M059J (cell line): Measurements from ENCODE around the gene SND1. TPM values are rescaled to one million over a fixed set of nuclear protein-coding genes. Genes with fewer than 3 reads are reported as not detected.

Experiments used
- DNase-seq: peaks from one replicate; pipeline ENCODE4 v3.0.0-alpha.2; 2012; ENCODE audit warnings: low read depth
- total RNA-seq: library from RNA; depleted of rRNA; stranded (reverse); fragments of >200 nt; shearing (Covaris generic); gene quantifications from 2 replicates; pipeline ENCODE4 v1.2.3, GENCODE V29; 2014

The SND1 gene
- total RNA-seq, 1 experiment from 2014 or later = 171 TPM

DNA sequence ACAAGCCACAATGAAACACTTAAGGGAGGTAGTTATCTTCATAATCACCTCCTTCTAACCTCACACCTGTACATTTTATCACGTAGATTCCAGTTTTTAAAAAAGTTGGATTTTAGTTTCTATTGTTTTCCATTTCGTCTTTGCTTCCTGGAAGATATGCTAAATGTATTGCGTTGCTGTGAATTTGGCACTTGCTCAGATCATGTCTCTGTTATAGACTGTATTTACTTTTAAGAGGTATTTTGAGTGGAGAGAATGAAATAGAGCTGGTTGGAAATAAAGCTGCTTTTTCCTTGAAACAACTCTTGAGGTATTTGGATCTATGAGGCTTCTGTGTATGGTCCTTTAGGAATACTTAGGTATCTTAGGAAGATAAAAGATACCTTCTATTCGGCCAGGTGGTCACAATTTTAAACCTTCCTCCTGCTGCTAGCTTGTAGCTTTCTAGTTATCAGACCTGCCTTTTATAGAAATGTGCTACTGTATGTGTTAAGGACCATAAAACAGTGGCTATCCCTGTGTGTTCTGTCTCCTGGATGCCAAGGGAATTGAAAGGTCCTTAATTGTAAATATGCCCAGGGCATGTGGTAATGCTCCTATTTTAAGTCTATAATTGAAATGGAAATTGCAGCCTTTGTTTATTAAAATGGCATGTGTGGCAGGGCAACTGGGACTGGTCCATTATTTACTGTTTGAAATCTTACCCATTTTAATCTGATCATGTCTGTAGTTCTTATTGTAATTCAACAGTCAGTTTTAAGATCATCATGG, 147.7 kb downstream of the SND1 start:
- no peak for DNase-seq

DNA sequence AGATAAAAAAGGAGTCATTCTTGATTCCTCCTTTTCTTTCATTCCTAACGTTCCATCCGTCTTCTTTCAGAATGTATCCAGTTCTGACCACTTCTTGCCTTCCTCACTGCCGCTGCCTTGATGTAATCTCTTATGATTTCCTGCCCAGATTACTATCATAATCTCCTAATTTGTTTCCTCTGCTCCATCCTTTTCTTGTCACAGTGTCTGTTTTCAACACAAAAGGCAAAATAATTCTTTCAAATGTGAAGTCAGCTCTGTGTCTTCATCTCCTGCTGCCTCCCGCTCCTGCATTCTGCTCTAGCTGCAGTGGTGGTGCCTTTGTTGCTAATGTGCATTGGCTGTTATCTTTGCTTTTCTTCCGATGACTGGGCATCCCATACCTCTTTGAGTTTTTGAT, 150.9 kb downstream of the SND1 start:
- DNase-seq = no peak

DNA sequence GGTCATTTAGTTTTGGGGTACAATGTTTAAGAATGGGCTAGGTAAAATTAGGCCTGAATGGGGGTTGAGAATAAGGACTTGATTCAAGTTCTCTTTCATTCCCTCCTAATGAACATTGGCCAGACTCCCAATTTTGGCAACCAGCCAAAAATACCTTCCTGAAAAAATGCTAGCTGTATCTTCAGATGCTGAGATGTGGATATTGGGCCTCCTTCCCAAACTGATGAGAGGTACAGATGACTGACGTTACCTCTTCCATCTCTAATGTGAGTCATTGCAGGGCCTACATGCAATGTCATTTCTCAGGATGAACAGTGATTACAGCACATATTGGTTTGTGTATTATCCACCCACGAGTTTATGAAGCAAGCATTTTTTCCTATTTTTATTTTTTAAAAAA, 151.6 kb downstream of the SND1 start:
- peak; percentile 17 for DNase-seq

DNA sequence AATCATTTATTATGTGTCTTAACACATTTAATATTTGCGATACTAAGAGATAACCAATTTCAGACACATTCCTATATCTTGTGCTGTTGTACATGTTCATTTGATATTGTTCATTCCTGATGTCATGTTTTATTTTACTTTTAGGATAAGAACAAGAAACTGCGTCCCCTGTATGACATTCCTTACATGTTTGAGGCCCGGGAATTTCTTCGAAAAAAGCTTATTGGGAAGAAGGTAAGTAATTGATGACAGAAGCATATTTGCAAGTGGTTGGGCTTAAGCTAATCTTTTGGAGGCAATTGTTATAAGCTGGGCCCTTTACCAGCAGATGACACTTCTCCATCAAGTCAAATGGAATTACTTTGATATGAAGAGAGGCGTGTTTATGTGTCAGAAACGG, 155.3 kb downstream of the SND1 start:
- no peak for DNase-seq

DNA sequence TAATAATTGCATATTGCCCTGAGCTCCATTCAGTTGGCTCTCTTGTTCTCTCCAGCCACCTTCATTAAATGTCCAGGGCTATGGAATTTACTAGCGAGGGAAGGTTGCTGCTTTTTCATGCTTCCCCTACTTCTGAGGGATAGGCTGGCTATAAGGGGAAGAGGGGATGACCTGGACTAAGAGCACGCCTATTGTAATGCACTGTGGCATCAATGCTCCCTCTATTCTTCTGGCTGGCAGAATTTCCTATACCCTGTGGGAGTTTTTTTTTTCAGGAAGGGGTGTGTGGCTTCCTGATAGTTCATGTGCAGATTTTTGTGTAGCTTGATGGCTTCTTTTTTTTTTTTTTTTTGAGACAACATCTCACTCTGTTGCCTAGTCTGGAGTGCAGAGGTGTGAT, 155.8 kb downstream of the SND1 start:
- DNase-seq = no peak

DNA sequence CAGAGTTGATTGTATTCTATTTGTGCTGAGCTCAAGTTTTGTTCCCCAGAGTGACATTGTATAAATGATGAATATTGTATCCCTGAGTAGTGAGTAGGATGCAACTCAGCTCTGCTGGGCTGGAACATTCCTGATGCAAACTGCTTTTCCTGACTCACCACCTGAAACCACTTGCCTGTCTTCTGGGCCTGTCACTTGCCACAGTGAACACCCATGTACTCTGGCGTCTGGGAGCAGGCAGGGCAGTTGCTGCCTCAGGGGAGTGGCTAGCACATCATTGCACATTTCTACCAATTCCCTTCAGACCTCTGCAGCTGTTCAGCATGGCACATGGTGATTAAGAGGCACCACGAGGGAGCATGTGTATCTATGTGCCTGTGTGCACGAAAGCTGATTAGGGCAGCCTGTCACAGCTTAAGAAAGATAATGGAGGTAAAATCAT, 157.3 kb downstream of the SND1 start:
- peak; percentile 78 for DNase-seq

DNA sequence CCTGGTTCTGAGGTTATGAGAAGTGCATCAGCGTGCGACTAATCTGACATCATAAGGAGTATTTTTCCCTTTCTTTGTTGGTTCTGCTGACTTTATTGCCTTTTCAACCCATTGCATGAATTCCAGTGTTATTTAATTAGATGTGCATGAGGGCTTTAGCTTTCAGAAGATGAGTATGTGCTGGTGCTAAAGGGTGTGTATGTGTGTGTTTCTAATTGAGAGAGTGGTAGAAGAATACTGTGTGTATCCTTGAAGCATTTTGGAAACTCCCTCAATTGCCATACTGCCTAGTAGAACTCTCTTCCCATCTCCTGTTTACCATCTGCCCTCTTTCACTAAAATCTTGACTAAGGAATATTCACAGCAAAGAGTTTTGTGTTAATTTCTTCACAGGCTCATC, 158.1 kb downstream of the SND1 start:
- no peak for DNase-seq

DNA sequence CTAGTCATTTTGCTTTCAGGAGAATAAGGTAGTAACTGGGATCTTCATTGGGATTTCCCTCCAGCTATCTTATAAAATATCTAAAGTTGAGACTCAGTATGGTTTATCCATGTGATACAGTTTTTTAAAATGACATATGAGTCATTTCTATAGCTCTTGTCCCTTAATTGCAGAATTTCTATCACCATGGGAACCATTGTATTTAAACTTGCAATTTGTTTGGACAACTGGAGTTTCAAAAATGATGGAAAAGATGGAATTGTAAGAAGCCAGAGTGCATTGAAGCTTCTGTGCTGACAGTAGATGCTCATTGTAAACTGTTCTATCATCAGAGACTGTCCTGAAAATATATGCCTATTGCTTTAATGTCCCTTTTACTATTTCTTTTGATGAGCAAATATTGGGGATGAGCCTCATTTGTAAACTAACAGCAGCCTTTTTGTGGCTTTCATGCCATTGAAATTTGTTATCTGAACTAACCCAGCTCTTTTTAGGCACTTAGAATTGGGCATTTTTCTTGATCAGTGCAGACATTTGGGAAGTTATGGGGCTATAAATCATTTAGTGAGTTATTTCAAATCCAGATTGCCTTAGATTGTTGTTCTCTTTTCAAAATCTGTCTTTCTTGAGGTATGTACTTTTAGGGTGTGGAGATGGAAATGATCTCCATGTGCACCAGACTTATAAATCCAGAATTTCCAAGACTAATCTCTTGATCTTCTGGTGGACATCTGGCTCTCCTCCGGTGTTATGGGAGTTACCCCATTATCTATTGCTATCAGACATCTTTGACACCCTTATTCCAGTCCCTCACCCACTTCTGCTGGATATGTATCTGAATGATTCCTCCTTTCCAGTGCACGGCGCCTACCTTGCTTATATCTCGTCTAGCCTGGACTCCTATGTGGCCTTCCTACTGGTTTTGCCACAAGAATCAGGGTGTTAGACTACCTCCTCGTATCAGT, 159.0 kb downstream of the SND1 start:
- DNase-seq = peak; percentile 36

DNA sequence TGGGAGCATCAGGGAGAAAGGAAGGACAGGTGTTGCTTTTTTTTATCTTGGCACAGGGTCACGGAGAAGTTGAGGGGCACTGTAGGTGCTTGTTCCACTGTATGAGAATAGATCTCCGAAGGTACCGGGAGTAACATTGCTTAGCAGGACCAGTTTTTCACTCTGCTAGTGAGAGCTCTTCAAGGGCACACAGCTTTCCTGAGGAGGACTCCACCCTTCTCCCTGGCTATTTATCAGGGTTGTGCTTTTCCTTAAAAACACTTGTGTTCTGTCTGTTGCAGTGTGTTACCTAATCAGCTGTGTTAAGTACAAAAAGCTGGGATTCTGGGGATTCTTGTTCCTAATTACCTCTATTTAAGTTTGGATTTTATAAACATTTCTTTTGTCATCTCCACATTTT, 160.5 kb downstream of the SND1 start:
- no peak for DNase-seq

DNA sequence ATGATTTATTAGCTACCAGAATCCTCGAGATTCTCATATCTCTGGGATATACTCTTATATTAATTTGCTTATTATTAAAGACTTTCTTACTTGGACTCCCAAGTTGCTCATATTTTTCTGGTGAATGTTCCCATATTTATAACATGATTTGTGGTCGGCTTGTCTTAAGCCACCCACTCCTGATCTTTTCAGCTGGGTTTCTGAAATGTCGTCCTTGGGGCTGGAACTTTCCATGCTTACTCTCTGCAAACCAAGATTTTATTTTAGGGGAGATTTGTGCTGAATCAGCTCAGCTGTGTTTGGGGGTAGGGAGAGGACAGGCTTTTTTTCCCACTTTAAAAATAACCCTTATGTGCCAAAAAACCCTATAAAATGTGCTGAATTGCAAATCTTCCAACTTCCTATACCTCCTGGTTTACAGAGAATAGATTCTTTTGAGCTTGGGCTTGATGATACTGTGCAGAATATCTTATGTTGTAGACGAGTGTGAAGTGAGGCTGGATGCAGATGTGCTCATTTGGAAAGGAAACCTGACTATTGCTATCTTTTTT, 162.1 kb downstream of the SND1 start:
- DNase-seq = no peak

DNA sequence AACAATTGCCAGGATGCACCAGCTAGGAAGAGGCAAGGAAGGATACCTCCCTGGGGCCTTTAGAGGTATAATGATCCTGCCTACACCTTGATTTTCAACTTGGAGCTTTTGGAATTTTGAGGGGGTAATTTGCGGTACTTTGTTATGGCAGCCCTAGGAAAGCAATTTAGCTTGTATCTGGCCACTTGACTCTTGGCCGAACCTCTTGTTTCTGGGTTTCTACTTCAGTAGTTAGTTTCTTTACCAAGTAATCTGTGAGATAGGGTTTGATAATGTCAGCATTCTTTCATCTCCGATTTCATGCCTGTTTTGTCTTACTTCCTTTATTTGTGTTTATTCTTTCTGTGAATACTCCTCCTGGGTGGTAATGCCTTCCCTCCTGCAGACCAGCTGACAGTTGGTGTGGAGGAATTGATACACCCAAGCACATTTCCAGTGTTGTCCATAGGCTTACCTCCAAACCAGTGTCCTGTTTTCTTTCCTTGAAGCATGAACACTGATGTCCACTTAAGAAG, 163.7 kb downstream of the SND1 start:
- DNase-seq = no peak

DNA sequence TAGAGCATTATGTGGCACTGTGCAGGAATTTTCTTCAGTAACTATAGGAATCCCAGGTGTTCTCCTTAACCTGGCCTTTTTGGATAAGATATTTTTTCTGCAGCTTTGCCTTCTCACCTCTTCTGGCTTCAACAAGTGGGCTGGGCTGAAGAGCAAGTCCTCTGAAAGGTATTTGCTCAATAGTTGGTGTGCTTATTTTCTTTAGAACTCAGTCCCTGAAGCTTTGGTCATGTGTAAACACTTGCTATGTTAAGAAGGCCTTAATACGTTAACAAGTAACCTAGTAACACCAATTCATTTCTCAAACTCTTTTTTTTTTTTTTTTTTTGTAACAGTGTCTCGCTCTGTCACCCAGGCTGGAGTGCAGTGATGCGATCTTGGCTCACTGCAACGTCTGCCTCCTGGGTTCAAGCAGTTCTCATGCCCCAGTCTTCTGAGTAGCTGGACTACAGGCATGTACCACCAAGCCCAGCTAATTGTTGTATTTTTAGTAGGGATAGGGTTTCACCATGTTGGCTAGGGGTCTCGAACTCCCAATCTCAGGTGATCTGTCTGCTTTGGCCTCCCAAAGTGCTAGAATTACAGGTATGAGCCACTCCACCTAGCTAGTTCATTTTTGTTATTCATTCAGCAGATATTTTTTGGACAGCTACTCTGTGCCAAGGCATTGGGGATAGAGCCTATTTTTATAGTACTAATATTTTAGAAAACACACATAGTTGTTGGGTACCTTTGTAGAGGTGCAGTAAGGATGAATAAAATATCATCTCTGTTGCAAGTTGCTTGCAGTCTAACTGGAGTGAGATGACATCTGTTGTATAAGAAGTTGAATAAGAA, 164.6 kb downstream of the SND1 start:
- DNase-seq = no peak

DNA sequence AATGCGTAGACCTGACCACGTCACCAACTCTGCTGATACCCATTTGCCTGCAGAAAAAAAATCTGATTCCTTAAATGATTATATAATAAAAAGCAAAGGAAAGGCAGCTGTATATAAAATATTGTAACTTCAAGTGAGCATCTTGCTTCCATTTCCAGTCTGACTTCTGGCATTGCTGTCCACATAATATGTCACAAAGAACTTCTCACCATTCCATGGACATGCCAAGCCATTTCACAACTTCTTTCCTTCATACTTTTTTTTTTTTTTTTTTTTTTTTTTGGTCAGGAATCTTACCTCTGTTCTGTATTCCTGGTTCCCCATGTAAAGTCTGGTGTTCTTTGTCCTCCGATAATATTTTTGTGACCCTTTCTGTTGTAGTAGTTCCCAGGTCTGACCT, 165.5 kb downstream of the SND1 start:
- no peak for DNase-seq

DNA sequence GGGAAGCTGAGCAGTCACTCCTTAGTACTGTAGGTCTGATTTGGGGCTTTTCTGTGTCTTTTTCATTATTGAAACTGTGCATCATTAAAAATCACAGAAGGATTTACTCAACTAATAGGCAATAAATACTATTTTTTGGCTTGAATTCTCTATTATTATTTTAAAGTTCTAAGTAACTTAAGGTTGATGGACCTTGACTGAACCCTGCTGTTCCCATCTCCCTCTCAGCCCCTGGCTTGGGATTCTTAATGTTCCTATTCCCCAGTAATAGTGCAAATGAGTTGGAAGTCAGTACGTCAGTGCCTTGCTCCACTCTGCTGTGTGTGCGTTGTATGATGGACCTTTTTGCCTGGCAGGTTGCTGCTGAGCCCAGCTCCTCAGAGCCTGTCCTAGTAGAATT, 166.3 kb downstream of the SND1 start:
- no peak for DNase-seq

DNA sequence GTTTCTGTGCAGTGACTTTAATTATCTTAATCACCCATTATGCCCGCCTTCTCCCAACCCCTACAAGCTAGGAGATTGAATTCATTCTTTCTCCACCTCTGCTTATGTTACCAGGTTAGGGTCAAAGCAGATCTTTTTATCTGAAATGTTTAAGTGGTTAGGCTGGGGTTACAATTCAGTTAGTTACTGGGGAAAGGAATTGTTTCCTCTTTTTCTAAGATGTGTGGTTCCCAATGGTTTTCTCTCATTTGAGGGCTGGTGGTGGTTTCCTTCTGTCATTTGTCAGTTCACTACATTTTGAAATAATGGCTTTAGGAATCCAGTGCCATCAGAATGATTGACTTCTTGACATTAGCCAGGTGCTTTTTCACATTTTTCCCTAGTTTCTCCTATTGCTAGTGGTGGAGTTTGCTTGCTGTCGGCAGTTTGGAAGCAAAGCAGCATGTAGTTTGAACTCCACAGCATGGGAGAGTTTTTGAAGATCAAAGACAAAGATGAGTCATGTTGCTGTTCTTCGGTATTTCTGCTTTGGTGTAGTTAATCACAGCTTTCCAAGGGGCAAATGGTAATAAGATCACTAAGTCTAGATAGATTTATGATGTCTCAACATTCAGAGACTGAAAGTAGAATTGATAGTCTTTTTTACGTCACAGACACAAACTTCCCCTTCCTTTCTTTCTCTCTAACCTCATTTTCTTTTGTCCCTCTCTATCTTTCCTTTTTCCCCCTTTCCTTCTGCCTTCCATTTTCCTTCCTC, 168.2 kb downstream of the SND1 start:
- DNase-seq = peak; percentile 85

DNA sequence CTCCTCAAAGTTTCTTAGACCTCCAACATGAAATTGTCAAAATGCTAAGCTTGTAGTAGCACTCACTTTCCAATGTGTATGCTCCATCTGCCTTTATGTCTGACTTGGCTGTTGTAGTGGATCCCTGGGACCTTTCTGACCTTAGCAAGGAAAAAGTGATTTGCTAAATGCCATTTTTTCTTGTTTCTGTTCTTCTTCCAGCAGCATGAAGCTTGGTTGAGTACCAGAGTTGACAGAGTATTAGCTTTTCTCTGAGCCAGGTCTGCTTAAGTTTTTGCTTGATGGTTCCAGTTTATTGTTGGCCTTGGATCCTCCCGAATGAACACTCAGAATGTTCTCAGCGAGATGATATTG, 168.7 kb downstream of the SND1 start:
- no peak for DNase-seq

DNA sequence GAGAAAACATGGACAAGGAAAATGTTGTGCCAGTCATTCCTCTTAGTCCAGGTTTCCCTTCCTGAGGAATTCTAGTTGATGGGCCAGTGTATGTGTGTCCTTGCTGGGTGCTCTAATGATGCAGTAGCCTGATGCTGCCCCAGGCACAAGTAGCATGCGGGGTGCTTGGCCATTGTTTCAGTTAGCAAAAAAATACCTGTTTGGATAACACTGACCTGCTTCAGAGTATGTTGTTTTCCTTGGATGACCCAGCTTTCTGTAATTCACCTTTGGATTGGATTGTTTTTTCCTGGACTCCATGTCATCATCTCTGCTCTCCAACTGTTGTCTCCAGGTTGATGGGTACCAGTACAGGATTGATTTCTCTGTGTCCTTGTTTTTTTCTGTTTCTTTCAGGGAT, 169.2 kb downstream of the SND1 start:
- DNase-seq = no peak

DNA sequence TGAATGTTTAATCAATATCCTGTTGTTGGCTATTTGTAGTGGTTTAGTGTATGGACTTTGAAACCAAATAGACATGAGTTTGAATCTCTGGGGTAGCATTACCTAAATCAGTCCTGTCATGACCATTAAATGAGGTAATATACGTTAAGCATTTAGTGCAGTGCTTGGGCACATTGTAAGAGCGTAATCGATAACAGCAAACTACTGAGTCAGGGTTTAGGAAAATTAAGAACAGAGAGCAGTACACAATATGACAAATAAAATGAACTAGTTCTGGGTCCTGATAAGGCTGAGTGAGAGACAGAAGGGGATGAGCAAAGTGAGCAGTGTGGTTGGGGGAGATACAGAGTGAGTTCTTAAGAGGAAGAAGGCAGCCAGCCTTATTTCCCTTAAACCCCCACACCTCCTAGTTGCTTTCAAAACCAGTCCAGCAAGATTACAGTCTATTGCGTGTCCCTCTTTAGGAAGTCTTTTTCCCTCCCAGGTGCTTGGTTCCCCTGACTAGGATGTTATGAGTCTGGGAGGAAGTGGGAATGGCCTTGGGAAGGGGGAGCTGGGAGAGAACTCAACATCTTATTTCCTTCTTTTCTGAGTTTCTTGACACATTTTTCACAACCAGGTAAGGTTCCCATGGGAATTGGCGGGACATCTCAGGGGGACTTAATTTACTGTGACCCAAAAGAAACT, 171.0 kb downstream of the SND1 start:
- no peak for DNase-seq

DNA sequence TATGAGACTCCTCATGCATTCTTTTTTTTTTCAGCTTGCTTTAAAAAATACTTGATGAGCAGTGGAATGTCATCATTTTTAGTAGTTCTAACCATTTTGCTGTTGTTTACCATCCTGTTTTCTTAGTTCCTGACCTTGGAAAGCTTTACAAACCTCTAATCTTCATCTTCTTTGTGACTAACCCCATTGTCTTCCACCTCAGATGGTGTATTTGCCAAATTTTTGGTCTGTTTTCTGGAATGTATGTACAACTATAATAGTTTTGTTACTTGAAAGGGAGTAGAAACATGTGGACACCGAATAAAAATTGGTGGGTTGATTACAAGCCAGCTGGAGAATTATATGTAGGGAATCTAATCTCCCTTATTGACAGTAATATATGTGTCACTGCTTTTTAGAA, 172.7 kb downstream of the SND1 start:
- peak; percentile 17 for DNase-seq

DNA sequence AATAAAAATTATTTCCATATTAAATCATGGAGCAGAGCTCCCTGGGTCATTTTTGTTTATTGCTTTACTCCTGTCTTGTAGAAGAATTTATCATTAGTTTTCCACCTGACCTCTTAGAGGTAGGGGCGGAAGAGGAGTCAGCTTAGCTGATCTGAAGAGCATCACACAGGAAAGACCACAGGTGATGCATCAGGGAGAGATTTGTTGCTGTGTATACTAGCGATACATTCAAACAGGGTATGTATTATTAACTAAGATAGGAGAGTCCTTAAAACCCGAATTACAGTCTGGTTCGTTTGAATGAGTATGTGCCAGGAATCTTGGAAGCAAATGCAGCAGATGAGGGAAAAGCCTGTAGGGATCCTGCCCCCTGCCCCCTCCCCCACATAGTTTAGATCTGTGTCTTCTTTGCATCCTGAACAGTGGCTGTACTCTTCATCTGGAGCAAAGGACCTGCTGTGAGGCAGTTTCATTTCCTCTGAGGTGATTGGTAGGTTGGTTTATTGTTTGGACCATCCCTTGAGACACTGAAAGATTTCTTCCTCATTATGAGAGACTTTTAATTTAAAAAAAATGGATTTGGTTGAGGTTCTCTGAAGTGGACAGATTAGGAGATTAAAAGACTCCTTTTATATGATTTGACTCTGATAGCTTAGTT, 177.0 kb downstream of the SND1 start:
- no peak for DNase-seq
